HG02943 (cell line): Measurements from ENCODE around the gene CBLN3.
"Not testable (repeated sequence)": the region's sequence is repeated elsewhere in the genome, so short reads cannot be mapped to it uniquely, and the experiment has no call there.

ENCODE experiments used
- ATAC-seq: cut with Tn5 transposase; IDR thresholded peaks from one replicate; pipeline ENCODE4 v1.9.1; 2021; ENCODE audit warnings: mild to moderate bottlenecking, low read depth, moderate library complexity; ENCODE audit not compliant: unreplicated experiment

CBLN3 gene

GRCh38 chr14:24388474-24389179 is 40.8 kb downstream of the CBLN3 start:
- no peak for ATAC-seq

- ATAC-seq = not testable (repeated sequence)
Measured at GRCh38 chr14:24387579-24387978, 41.9 kb downstream of the CBLN3 start.

DNA sequence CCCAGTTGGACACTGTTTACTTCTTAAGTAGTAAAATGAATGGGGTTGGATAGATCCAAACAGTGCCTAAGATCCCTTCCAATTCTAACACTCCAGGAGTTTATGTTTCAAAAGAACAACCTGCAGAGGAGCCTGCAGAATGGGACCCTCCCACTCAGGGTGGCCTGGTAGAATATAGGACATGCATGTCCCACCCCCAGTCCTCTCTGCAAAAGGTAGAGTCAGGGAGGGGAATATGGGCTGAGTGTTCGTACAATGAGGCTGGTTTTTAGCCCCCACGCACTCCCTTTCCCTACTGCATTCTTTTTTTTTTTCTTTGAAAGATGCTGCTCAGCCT is 42.5 kb downstream of the CBLN3 start:
- no peak for ATAC-seq

DNA sequence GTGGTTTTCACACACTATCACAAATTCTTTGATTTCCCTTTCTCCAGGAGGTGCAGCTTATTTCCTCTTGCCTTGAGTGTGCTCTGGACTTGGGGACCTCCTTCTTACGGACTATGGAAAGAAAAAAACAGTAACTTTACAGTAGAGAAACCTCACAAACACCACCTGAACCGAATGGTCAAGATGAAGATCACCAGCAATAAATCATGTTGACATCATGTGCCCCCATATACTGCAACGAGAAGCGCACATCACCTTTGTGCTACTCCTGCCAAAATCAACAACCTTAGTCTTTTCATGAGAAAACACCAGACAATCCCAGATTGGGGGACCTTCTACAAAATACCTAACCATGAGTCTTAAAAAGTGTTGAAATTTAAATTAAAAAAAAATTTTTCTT is 43.9 kb downstream of the CBLN3 start:
- no peak for ATAC-seq

DNA sequence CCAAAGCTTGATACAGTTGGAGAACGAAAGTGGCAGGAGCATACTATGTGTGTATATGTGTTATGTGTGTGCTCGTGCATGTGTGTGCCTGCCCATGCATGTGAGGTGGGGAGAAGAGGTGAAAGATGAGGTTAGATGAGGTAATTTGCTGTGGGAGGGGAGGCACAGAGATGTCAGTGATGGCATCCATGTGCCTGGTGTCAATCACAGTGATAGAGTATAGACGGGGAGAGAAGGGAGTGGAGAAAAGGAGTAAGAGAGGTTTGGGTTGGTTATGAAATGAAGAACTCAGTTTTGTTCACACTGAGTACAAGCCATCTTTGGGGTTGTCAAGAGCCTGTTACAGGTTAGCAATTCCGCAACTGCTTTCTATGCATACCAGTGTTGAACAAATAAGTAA is 45.3 kb downstream of the CBLN3 start:
- no peak for ATAC-seq

DNA sequence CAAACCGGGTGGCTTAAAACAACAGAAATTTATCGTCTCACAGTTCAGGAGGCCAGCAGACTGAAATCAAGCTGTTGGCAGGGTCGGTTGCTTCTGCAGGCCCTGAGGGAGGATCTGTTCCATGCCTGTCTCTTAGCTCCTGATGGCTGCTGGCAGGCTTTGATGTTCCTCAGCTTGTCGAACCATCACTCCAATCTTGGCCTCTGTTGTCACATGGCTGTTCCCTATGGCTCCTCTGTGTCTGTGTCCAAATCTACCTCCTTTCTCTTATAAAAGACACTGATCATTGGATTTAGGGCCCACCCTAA is 47.5 kb downstream of the CBLN3 start:
- no peak for ATAC-seq

- no peak for ATAC-seq
Measured at GRCh38 chr14:24381363-24382063, 48.0 kb downstream of the CBLN3 start.

- no peak for ATAC-seq
Measured at GRCh38 chr14:24379907-24380730, 49.3 kb downstream of the CBLN3 start.

- ATAC-seq = no peak
Measured at GRCh38 chr14:24378981-24379906, 50.2 kb downstream of the CBLN3 start.

DNA sequence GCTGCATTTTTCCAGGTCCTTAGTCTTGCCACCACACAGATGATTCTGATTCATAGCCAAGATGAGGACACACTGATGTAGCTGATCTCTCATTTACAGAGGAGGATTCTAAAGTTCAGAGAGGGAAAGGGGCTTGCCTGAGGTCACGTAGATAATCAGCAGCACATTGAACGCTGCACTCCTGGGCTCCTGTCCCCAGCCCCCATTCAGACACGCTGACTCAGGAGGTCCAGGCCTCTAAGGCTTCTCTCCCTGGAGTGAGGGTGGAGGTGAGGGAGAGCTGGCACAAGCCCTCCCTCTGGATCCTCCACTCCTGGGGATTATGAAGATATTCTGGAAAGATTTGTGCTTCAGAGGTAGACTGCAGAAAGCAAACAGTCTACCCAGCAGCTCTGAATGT is 51.1 kb downstream of the CBLN3 start:
- ATAC-seq = no peak

GRCh38 chr14:24377657-24378056 is 51.8 kb downstream of the CBLN3 start:
- no peak for ATAC-seq

- no peak for ATAC-seq
Measured at GRCh38 chr14:24377126-24377525, 52.3 kb downstream of the CBLN3 start.
